ENCODE measurements around the gene EIF4E2.

Gene EIF4E2

GRCh38 chr2:232538671-232539070 lies 11.8 kb upstream of the EIF4E2 start:
- no peak for DNase-seq (ENCODE audit: low read depth)

- no peak for DNase-seq (ENCODE audit: low read depth)
These were observed 10.9 kb upstream of the EIF4E2 start, which contains the start of gene CHRNG for GRCh38 chr2:232539298-232540231. Gene CHRNG (plus strand): TSS chr2:232539692. CDS start chr2:232539748, 56 bp downstream.

- no peak for DNase-seq (ENCODE audit: low read depth)
These were observed 9.9 kb upstream of the EIF4E2 start for GRCh38 chr2:232540441-232541041.

- DNase-seq (ENCODE audit: low read depth) = no peak
These were observed 9.1 kb upstream of the EIF4E2 start for GRCh38 chr2:232541195-232541960.

- no peak for DNase-seq (ENCODE audit: low read depth)
These were observed 8.4 kb upstream of the EIF4E2 start for GRCh38 chr2:232541961-232542714.

- DNase-seq (ENCODE audit: low read depth) = no peak
These were observed 7.6 kb upstream of the EIF4E2 start for GRCh38 chr2:232542715-232543467.

- no peak for DNase-seq (ENCODE audit: low read depth)
These were observed 7.0 kb upstream of the EIF4E2 start for GRCh38 chr2:232543491-232543890.

GRCh38 chr2:232543928-232544631 lies 6.4 kb upstream of the EIF4E2 start:
- no peak for DNase-seq (ENCODE audit: low read depth)

- DNase-seq (ENCODE audit: low read depth) = no peak
These were observed 5.8 kb upstream of the EIF4E2 start for GRCh38 chr2:232544674-232545073.

GRCh38 chr2:232545511-232546375 lies 4.7 kb upstream of the EIF4E2 start:
- DNase-seq (ENCODE audit: low read depth) = no peak

GRCh38 chr2:232547991-232548390 lies 2.5 kb upstream of the EIF4E2 start:
- DNase-seq (ENCODE audit: low read depth) = no peak

- DNase-seq (ENCODE audit: low read depth) = peak; percentile 23
These were observed 685 bp upstream of the EIF4E2 start for GRCh38 chr2:232549655-232550353.

GRCh38 chr2:232551250-232551638 lies 755 bp downstream of the EIF4E2 start:
- DNase-seq (ENCODE audit: low read depth) = no peak

GRCh38 chr2:232551776-232552175 lies 1.3 kb downstream of the EIF4E2 start:
- no peak for DNase-seq (ENCODE audit: low read depth)

GRCh38 chr2:232556426-232556825 lies 5.9 kb downstream of the EIF4E2 start:
- DNase-seq (ENCODE audit: low read depth) = no peak

GRCh38 chr2:232562515-232563151 lies 12.1 kb downstream of the EIF4E2 start:
- no peak for DNase-seq (ENCODE audit: low read depth)

GRCh38 chr2:232563580-232563979 lies 13.1 kb downstream of the EIF4E2 start:
- DNase-seq (ENCODE audit: low read depth) = no peak

GRCh38 chr2:232567721-232568120 lies 17.2 kb downstream of the EIF4E2 start:
- no peak for DNase-seq (ENCODE audit: low read depth)
